IPS-11a (cell line): Measurements from ENCODE around the gene RNF212.
A peak's percentile ranks its signal among the peaks of the same experiment; 100 is the strongest.
"Not testable (repeated sequence)": the region's sequence is repeated elsewhere in the genome, so short reads cannot be mapped to it uniquely, and the experiment has no call there.

Experiments used
- H3K4me3 ChIP-seq: one replicate; pipeline ENCODE4 v1.5.1; 2013; ENCODE audit warnings: low read depth, low read length, control low read depth

The RNF212 gene

DNA sequence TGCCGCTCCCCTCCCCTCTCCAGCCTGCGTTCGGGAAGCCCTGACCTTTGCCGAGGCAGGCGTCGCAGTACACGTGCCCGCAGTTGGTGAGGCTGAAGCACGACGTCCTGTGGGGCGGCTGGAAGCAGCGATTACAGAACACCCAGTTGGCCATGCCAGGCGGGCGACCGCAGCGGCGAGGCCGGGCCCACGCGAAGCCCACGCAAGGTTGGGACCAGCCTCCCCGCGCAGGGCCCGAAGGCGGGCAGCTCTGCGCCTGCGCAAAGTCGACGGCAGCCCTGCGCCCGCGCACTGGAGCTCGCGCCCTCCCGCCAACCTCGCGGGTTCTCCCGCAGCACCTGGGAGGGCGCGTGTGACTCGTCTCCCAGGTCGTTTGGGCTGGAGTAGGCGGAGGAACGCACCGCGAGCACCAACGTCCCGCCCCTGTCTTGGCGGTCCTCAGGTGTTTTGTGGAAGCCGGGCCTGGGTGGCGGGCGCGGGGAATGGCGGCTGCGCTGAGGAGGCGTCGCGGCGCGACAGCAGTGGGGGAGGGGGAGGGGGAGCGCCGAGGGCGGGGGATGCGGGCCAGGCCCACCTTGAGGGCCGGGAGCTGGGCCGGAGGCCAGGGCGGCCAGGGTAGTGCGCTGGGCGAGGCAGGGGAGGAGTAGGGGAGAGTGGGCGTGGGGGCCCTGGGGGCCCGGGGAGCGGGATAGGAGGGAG, at the start of gene RNF212:
Gene RNF212 (minus strand): TSS at position 254 of the 699 bp plus-strand sequence. CDS start 100 bp downstream, at position 154.
- H3K4me3 ChIP-seq = peak within 1 kb of the TSS; percentile 14

DNA sequence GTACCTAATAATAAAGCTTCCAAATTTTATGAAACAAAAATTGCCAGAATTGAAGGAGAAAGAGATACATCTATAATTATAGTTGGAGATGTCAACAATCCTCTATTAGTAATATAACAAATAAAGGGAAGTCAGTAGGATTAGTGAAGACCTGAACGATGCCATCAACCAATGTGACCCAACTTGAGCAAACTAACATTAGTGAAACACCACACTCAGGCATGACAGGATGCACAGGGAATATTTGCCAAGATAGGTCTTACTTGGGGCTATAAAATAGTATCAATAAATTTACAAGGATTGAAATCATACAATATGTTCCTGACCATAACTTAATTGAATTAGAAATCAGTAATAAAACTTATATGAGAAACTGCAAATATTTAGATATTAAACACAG, 47.0 kb upstream of the RNF212 start:
- no peak overlapping the region for H3K4me3 ChIP-seq

DNA sequence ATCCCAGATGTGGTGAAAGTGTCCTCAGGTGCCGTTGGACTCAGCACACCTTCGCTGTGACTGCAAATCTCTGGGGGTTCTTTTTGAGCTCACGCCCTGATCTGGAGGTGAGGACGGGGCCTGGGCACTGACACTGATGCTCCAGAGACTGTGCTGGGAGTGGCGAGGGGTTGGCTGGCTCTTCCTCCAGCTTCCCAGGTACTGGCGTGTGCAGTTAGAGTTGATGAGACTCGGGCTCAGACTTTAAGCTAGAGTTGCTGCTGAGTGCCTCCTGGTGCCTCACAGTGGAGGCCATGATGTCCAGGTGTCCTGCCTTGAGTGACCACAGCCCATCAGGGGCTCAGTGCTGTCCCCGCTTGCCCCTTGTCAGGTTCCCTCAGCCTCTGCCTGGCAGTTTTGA, 42.7 kb upstream of the RNF212 start:
- H3K4me3 ChIP-seq = no peak overlapping the region

- H3K4me3 ChIP-seq = no peak overlapping the region
Observed at GRCh38 chr4:1155314-1155713, 42.0 kb upstream of the RNF212 start.

DNA sequence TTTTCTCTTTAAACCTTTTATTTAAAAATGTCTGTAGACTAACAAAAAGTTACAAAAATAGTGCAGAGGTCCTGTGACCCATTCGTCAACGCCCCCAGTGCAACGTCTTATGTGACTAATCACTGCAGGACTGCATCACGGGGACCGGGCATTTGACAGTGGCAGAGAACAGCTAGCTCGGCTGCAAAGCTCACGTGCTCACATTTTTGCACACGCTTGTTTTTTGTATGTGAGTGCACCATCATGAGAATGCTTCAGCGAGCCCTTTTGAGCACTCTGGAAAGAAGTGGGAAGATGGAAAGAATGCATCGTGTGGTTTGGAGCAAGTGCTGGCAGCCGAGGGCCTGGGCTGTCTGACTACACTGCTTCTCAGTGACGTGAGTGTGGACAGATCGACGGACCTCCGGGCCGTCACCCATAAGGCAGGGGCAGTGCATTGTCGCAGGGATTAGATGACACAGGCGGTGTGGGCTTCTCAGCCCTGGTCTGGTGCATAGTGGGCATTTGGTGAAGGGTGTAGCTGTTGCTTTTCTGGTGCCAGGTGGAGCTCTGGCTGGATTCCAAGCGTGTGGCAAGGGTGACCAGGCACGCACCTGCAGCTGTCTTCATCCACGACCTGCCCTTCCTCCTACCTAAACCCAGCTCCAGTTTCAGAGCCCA, 41.3 kb upstream of the RNF212 start:
- no peak overlapping the region for H3K4me3 ChIP-seq

- H3K4me3 ChIP-seq = no peak overlapping the region
Observed at GRCh38 chr4:1154126-1154522, 40.8 kb upstream of the RNF212 start.

- no peak overlapping the region for H3K4me3 ChIP-seq
Observed at GRCh38 chr4:1153567-1154090, 40.3 kb upstream of the RNF212 start.

GRCh38 chr4:1152290-1152689, 38.9 kb upstream of the RNF212 start:
- no peak overlapping the region for H3K4me3 ChIP-seq

GRCh38 chr4:1151541-1151940, 38.2 kb upstream of the RNF212 start:
- no peak overlapping the region for H3K4me3 ChIP-seq

DNA sequence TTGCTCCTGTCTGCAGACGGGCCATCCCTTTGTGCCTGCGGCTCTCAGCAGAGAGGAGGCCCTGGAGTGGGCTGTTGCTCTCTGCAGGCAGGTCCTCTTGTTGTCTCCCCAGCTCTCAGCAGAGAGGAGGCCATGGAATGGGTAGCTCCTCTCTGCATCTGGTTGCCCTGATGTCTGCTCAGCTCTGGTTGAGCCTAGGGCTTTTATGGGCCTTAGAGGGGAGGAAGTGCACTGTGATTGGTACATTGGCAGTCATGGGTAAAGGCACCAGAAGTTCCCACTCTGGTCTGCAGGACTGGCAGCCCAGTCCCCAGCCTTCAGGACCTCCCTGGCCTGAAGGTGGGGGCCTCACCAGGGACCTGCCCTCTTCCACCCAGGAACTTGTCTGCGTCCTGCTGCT, 37.5 kb upstream of the RNF212 start:
- no peak overlapping the region for H3K4me3 ChIP-seq

- no peak overlapping the region for H3K4me3 ChIP-seq
Observed at GRCh38 chr4:1139860-1140259, 26.5 kb upstream of the RNF212 start.

DNA sequence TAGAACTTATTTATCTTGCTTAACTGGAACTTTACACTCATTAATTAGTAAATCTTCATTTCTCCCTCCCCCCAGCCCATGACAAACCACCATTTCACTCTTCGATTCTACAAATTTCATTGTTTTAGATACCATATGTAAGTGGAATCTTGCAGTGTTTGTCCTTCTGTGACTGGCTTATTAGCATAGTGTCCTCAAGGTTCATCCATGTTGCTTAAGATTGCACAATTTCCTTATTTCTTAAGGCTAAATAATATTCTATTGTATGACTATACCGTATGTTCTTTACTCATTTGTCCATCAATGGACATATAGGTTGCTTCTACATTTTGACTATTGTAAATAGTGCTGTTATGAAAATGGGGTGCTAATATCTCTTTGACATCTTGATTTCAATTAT, 24.5 kb upstream of the RNF212 start:
- H3K4me3 ChIP-seq = no peak overlapping the region

GRCh38 chr4:1137063-1137776, 23.9 kb upstream of the RNF212 start:
- no peak overlapping the region for H3K4me3 ChIP-seq

- H3K4me3 ChIP-seq = no peak overlapping the region
Observed at GRCh38 chr4:1136048-1136447, 22.7 kb upstream of the RNF212 start.

GRCh38 chr4:1133033-1133432, 19.7 kb upstream of the RNF212 start:
- H3K4me3 ChIP-seq = no peak overlapping the region

DNA sequence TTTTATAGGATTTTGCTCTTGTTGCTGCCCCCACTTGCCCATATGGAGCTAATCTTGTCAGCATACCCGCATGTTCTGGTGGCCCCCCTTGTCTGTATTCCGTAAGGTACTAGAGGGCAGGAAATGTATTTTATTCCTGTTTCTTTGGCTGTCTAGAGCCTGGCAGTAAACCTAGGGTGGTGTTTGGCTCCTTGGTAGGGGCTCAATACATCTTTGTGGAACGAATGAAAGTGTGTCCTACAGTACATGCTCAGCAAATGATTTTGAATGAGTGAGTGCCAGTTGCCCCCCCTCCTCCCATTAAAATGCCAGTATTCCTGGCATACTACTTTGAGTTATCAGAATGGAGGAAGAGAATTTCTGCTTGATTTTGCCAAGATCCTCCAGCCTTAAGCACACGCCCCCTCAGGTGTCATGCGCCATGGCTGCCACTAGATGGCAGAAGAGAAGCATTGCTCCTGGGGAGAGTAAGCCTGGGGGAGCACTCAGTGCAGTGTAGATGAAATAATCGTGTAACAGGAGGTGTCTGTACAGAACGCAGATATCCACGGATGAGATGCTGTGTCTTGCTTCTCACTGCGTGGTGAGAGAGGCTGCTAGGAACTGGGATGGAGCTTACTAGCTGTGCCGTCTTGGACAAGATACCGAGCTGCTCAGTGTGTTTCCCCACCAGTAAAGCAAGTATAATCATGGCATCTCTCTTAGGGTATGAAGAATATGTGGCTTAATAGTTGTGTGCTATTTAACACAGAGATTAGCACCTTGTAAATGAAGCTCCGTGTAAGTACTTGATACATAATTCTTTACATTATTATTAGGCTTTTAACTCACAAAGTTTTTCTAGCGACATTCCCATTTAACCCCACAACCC, 17.2 kb upstream of the RNF212 start:
- H3K4me3 ChIP-seq = no peak overlapping the region

DNA sequence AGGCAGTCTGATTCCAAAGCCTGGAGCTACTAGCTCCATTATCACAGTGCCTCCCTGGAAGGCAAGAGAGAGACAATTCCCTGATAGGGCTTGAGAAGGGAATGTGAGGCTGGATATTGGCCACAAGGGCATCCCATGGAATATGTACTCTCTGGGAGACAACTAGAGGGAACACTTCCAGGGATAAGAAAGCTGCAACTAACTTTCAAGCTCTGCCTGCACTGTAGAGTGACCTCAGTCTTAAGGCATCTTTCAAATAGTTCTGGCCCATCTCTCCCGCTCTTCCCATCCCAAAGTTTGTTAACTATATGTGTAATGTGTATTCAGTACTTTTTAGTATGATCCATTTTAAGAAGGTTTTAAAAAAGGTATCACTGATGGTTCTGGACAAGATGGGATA, 13.1 kb upstream of the RNF212 start:
- H3K4me3 ChIP-seq = no peak overlapping the region

- not testable (repeated sequence) for H3K4me3 ChIP-seq
Observed at GRCh38 chr4:1125466-1125865, 12.1 kb upstream of the RNF212 start.

GRCh38 chr4:1124818-1125217, 11.5 kb upstream of the RNF212 start:
- no peak overlapping the region for H3K4me3 ChIP-seq

DNA sequence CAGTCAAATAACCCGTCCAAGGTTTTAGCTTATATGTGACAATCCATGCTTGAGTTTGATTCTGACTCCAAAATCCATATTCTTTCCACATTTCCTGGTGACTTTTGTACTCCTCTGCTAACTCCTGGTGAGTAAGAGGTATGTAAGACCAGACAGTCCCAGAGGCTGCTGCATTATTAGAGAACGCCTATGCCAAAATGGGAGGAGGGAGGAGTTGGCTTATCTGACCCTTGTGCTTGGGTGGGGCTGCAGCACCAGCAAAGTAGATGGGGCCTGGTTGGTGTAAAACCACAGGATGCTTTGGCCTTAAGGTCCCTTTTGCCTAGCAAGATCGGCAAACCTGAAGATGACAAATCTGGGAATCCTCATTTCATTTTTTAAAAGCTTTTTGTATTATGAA, 9.1 kb upstream of the RNF212 start:
- no peak overlapping the region for H3K4me3 ChIP-seq

- H3K4me3 ChIP-seq = no peak overlapping the region
Observed at GRCh38 chr4:1116838-1117237, 3.5 kb upstream of the RNF212 start.
